Urothelium cell line (cell line): ENCODE measurements around the gene RBPJL.

Source experiments
- DNase-seq: peaks from one replicate; pipeline ENCODE4 v3.0.0; 2011; ENCODE audit warnings: low spot score, mixed read lengths
- FAIRE-seq: peaks from 2 replicates; lab custom pipeline; 2011; peaks lifted over from hg19 to GRCh38; lab: Jason Lieb, UNC

Gene RBPJL

DNA sequence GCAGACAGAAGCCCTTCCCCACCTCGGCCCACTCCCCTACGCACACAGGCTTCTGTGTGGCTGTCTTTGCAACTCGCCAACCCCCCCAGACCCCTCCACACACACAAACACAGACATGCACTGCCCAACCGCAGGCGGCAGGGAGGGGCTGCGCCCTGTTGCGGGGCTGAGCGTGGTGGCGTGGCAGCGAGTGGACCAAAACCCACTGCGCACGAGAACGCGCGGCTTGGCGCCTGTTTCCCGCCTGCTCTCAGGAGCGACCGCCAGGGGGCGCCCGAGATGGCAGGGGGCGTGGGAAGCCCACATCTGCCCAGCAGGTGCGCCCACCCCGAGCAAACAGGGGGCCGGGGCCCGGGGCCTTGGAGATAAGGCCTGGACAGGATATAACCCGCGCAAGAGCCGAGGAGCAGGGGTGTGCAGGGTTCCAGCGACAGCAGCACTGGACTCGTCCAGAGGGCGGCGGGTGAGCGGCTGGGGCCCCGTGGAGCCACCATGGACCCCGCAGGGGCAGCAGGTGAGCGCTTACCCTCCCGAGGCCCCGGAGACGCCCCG, at the start of gene RBPJL:
Gene RBPJL (plus strand): TSS at position 410 of the 552 bp plus-strand sequence. CDS start 83 bp downstream, at position 493.
- FAIRE-seq: peak; percentile 81
- peak; percentile 82 for DNase-seq

GRCh38 chr20:45257161-45257560, 49.5 kb upstream of the RBPJL start:
- FAIRE-seq: no peak
- no peak for DNase-seq

GRCh38 chr20:45257711-45258110, 48.9 kb upstream of the RBPJL start:
- FAIRE-seq (no peak), DNase-seq (no peak)

- DNase-seq: no peak
- no peak for FAIRE-seq
Observed at GRCh38 chr20:45258259-45258658, 48.4 kb upstream of the RBPJL start.

DNA sequence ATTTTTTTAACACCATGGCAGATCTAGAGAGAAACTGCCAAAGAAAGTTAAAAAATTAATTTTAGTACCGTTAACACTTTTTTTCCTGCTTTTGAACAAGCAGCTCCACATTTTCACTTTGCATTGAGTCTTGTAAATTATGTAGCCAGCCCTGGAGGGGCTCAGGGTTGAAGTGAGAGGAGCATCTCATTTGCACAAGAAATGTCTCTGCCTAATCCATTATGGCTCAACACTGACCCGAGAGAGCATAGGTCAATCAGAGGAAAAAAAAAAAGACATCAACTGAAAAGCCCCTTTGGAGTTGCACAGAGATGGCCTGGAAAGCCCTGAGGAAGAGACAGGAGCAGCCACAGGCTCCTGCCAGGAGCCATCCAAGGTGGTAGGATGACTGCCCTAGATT, 48.0 kb upstream of the RBPJL start:
- FAIRE-seq (no peak), DNase-seq (no peak)

GRCh38 chr20:45263556-45264266, 42.9 kb upstream of the RBPJL start:
- FAIRE-seq: no peak

DNA sequence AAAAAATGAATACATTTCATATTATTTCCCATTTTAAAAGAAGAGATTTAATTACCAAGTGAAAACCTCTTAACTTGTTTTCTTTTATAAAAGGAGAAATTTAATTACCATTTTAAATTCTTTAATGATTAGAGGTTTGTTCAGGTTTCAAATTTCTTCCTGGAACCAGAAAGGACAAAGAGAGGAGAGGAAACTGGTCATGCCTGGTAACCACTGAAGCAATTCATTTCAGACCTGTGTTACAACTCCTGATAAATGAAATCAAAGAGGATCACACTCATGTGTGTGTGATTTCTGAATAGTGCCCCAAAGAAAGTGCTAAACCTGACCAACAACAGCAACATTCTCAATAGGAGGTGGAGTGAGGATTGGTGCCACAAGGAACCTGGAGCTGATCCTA, 39.7 kb upstream of the RBPJL start:
- no peak for FAIRE-seq
- DNase-seq: no peak

More at GRCh38 chr20:45263556-45264266, 42.9 kb upstream of the RBPJL start:
- DNase-seq: no peak

GRCh38 chr20:45268531-45268930, 38.1 kb upstream of the RBPJL start:
- DNase-seq (no peak), FAIRE-seq (no peak)

DNA sequence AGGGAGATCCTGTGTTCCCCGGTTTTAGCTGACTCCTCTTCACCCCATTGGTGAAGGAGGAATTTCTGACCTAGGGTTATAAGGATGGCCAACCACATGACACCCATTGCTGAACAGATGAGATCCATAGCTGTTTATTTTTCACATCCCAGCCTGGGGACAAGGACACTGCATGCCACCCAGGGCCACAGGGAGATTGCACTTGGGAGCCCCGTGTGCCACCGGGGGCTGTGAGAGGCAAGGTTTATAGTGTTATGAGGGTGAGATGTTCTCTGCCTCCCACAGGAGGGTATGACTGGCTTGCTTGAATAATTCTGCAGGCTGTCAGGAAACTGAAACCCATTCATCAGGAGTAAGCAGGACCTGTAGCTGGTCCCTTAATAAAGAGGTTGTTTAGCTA, 37.6 kb upstream of the RBPJL start:
- no peak for DNase-seq
- peak; percentile 76 for FAIRE-seq

DNA sequence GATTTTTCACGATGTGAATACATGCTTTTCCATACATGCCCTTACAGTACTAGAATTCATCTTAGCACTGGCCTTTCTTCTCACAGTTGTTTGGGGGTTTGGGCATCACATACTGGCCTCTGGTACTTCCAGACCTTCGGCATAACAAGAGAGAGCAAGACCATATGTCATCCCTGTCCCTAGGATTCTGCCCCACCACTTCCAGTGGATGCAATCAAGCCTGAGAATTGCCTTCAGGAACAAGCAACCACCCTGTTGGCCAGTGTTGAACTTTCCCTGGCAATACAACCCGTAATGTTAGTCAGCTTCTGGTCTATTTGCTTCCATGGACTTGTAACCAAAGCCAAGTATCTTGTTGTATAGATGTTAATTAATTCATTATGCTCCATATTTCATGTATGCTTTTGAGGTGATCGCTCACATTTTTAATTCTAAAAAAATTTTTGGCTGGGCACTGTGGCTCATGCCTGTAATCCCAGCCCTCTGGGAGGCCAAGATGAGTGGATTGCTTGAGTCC, 36.8 kb upstream of the RBPJL start:
- no peak for FAIRE-seq

GRCh38 chr20:45275338-45275737, 31.3 kb upstream of the RBPJL start:
- FAIRE-seq (no peak), DNase-seq (no peak)

More for the DNA sequence above, 36.8 kb upstream of the RBPJL start:
- no peak for DNase-seq

- DNase-seq: no peak
- no peak for FAIRE-seq
Observed at GRCh38 chr20:45279992-45280391, 26.6 kb upstream of the RBPJL start.

DNA sequence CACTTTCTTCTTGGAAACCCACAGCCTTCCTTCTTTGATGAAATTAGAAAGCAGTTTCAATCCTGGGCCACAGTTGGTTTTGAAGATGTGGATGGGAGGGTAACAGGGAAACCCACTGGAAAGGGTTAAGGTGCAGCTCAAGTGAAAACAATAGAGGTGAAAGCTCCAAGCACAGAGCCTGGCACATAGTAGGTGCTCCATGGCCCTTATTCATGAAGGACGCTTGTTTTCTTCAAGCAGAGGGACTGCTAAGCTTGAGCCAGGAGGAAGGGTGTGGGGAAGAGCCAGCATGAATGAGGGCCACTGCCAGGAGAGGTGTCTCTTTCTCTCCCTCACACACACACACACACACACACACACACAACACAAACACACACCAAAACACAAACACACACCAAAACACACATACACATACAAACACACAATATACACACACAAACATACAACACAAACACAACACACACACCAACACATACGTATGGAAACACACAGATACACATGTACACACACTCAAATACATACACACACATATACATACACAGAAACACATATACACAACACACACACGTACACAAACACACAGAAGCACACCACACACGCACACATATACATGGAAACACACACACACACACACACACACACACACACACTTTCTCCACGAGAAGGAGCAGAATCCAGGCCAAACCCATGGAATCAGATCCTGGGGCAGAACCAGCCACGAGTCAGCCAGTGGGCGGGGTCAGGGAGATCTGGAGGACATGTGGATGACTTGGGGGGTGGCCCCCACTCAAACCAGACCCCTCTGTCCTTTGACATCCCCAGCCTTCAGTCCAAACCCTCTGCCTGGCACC, 23.7 kb upstream of the RBPJL start:
- DNase-seq (no peak), FAIRE-seq (peak; percentile 95)

GRCh38 chr20:45283551-45284057, 23.0 kb upstream of the RBPJL start:
- no peak for DNase-seq
- no peak for FAIRE-seq

DNA sequence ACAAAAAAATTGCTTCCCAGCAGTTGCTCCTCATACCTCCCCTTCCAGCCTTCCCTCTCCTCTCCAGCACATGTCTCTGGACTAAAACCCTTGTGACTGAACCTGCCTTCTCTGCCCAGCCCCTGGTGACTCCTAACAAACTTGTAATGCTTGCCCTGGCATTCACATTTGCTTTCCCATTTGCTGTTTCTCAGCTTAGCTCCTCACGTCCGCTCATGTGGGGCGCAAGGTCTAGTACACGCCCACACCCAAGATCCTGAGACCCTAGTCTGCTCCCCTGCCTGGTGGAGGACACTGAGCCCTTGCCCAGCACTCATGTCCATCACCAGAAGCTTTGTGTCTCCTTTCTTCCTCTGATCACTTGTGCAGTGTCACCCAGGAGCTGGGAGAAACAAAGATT, 18.3 kb upstream of the RBPJL start:
- FAIRE-seq (no peak), DNase-seq (no peak)

DNA sequence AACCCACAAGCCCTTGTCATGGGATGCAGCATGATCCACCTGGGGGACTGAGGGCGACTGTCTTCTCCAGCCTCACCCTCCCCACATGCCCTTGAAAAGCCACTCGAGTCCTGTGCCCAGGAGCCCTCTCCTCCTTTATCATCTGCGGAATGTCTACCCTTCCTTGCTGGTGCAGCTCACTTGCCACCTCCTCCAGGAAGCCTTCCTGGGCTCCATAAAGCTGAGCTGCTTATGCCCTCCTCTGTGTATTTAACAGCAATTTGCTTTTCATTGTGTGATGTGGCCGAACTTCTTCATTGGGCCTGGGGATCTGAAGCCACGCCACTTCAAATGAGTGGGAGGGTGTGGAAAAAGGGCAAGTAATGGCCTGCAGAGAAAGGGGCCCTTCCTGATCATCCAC, 17.8 kb upstream of the RBPJL start:
- no peak for DNase-seq
- FAIRE-seq: peak; percentile 37

- FAIRE-seq (no peak), DNase-seq (no peak)
Observed at GRCh38 chr20:45289942-45290676, 16.5 kb upstream of the RBPJL start.

- FAIRE-seq (peak; percentile 5), DNase-seq (peak; percentile 92)
Observed at GRCh38 chr20:45290677-45291355, 15.8 kb upstream of the RBPJL start.

- FAIRE-seq (no peak), DNase-seq (no peak)
Observed at GRCh38 chr20:45291526-45291925, 15.1 kb upstream of the RBPJL start.

- DNase-seq: no peak
- no peak for FAIRE-seq
Observed at GRCh38 chr20:45292343-45292742, 14.3 kb upstream of the RBPJL start.
